ES-I3 (cell line): ENCODE data around the gene C4BPB.

ENCODE experiments used
- H3K36me3 ChIP-seq: 2 replicates; pipeline ENCODE4 v1.6.1; 2013; ENCODE audit warnings: mild to moderate bottlenecking, low read length, control low read depth, moderate library complexity; ENCODE audit not compliant: insufficient read depth
- H3K4me1 ChIP-seq: 2 replicates; pipeline ENCODE4 v1.6.1; 2013; ENCODE audit warnings: mild to moderate bottlenecking, control low read depth, low read length; ENCODE audit not compliant: insufficient read depth
- H3K9ac ChIP-seq: 2 replicates; pipeline ENCODE4 v1.6.1; 2013; ENCODE audit warnings: low read depth, mild to moderate bottlenecking, low read length, moderate library complexity
- H3K9me3 ChIP-seq: 2 replicates; pipeline ENCODE4 v1.6.1; 2013; ENCODE audit warnings: mild to moderate bottlenecking, low read length, moderate library complexity; ENCODE audit not compliant: control insufficient read depth, insufficient read depth

C4BPB gene

DNA sequence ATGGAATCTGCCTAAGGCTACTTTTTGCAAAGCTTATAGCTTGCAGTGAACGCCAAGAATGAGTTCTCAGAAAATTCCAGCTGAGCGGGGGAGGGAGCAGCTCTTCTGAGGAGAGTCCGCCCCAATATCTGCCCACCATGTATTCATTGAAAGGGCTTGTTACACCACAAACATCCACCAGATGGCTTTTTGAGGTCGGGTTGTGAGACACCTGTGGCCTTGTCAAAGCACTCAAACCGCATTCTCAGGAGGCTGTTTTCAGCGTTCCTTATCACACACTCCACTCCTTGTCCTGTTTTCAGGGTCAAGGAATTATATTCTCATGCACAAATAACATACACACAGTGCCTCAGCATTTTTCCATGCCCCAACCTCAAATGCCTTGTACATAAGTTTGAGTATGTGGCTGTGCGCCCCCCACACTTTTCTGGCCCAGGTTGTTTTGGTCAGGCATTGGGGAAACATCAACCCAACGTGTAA lies 3.9 kb upstream of the C4BPB start:
- Histone ChIP-seq H3K4me1 (peaks cover 3% of the 10 kb centered on the region), H3K36me3 (no peaks in the 10 kb centered on the region), H3K9ac (no peak overlapping the region), H3K9me3 (no peaks in the 10 kb centered on the region)

DNA sequence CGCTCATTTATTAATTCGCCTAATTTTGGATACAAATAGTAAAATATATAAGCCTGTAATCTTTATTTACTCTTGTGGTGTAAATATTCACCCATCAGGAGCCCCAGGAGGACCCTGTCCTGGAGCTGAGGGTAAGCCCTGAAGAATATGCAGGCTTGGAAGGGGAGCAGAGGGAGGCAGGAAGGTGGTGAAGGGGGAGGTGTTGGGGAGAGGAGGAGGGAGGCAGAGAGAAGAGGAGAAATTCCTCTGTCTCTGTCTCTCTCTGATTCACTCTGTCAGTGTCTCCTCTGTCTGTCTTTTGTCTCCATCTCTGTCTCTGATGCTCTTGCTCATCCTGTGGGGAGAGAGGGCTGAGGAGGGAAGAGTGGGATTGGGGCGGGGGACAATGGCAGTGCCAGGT lies 2.8 kb upstream of the C4BPB start:
- no peak overlapping the region for H3K9ac ChIP-seq
- H3K4me1 ChIP-seq: peaks cover 3% of the 10 kb centered on the region
- H3K9me3 ChIP-seq: no peaks in the 10 kb centered on the region
- H3K36me3 ChIP-seq: no peaks in the 10 kb centered on the region

DNA sequence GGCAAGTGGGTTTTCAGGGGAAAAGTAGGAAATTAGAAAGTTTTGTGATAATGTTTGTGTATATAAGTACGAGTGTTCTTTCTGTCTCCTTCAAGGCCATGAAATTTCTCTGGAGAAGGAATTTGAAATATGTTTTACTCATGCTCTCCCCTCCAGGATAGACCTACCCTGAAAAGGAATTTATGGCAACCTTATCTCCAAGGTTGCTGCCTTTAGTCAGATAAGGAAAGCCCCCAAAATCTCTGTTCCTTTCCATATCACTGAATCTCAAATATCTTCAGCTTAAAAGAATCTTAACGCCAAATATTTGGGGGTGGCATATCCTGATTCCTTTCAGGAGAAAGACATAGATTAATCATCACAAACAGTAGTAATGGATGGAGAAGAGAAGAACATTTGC lies 499 bp upstream of the C4BPB start:
- Histone ChIP-seq H3K9me3 (no peaks in the 10 kb centered on the region), H3K4me1 (peaks cover 3% of the 10 kb centered on the region), H3K36me3 (no peaks in the 10 kb centered on the region), H3K9ac (no peak overlapping the region)

DNA sequence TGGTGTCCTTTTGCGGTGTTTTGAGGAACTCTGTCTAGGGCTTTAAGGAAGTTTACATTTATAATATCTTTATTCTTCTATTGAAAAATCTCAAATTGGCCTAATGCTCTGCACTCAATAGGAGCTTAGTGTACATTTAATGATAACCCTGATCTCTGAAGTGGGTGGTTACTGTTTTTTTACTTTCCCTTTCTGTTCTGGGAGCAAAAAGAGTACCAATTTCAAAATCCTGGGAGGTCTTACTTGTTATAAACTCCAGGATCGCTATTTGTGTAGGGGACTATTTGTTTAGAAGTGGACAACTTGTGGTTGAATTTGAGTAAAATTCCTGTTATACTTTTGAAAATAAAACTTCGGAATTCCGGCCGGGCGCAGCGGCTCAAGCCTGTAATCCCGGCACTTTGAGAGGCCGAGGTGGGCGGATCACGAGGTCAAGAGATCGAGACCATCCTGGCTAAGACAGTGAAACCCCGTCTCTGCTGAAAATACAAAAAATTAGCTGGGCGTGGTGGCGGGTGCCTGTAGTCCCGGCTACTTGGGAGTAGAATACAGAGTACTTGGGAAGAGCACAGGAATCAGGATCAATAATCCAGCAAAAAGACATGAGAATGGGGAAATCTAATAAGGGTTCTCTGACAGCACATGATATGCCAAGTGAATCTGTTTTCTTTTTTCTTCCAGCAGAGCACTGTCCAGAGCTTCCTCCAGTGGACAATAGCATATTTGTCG lies 1.1 kb downstream of the C4BPB start:
- H3K9ac ChIP-seq: no peak overlapping the region
- H3K4me1 ChIP-seq: no peaks in the 10 kb centered on the region; the same call in none of the 2 replicates
- no peaks in the 10 kb centered on the region for H3K9me3 ChIP-seq
- no peaks in the 10 kb centered on the region for H3K36me3 ChIP-seq

DNA sequence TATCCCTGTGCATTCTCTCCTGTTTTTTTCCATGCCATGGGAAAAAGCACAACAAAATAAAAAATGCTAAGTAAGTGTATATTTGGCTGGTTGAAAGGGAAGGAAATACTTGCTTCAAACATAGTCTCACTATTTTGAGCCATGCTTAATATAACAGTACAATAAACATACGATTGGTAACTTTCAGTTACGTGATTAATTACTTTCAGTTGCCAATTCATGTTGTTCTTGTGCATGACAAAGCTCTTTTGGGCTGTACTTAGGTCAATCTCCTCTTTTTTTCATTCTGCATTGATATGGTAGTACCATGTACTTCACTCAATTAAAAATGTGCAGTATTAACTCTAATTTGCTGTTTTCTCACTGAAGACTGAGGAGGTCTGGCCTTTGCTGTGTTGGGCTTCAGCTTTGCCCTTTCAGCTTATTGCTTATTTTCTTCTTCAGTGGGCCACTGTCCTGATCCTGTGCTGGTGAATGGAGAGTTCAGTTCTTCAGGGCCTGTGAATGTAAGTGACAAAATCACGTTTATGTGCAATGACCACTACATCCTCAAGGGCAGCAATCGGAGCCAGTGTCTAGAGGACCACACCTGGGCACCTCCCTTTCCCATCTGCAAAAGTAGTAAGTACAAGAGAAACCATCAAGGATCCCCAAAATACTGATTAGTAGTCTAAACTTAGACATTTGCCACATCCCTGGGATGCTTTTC lies 2.7 kb downstream of the C4BPB start:
- no peak overlapping the region for H3K9ac ChIP-seq

DNA sequence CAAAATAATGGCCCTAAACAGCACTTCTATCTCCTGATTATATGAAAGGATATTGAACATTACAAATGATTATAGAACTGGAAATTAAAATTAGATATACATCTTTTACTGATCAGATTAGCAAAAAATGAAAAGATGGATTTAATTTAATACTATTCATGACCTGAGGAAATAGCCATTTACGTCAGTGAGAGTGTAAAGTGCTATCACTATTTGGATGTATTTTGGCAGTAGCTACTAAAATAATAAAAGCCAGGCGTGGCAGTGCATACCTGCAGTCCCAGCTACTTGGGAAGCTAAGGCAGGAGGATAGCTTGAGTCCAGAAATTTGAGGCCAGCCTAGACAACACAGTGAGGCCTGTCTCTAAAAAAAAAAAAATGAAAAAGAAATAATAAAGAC lies 5.3 kb downstream of the C4BPB start:
- Histone ChIP-seq H3K4me1 (no peaks in the 10 kb centered on the region), H3K36me3 (no peaks in the 10 kb centered on the region), H3K9ac (no peak overlapping the region), H3K9me3 (peaks cover 8% of the 10 kb centered on the region; the same call in 1 of the 2 replicates)

More for the DNA sequence above, 2.7 kb downstream of the C4BPB start:
- Histone ChIP-seq H3K36me3 (no peaks in the 10 kb centered on the region), H3K4me1 (no peaks in the 10 kb centered on the region), H3K9me3 (no peaks in the 10 kb centered on the region)

DNA sequence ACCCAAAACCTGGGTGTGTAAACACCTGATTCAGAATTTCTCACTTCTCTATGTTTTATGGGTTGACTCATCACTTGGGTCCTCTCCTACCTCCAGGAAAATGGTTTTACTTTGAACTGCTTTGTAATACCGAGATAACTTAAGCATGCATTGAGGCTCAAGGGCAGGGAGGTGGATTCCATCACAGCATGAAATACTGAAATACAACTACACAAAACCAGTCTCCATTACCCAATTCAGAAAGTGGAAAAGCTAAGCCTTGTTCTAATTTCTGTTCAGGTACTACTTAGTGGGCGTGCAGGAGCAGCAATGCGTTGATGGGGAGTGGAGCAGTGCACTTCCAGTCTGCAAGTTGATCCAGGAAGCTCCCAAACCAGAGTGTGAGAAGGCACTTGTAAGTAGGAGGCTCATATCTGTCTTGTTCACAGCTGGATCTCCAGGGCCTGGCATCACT lies 9.2 kb downstream of the C4BPB start:
- H3K4me1 ChIP-seq: no peaks in the 10 kb centered on the region
- no peaks in the 10 kb centered on the region for H3K36me3 ChIP-seq
- H3K9me3 ChIP-seq: peaks cover 8% of the 10 kb centered on the region; the same call in 1 of the 2 replicates
- no peak overlapping the region for H3K9ac ChIP-seq

DNA sequence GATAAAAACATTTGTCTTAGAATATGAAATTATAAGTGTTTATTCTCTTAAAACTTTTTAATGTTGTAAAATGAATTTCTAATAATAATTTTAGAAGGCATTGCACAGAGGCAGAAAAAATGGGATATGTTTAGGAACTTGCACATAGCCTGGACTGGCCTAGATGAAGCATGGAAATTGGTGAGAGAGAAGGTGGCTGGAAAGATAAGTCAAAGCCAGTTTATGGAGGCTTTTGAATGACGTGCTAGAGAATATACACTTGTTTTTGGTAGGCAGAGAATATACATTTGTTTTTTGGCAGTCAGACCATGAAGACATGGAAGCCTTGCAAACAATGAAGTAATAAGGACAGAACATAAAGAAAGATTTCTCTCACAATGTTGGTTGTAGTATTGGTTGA lies 13.1 kb downstream of the C4BPB start:
- Histone ChIP-seq H3K4me1 (no peaks in the 10 kb centered on the region), H3K36me3 (no peaks in the 10 kb centered on the region), H3K9ac (no peak overlapping the region), H3K9me3 (peaks cover 8% of the 10 kb centered on the region)

DNA sequence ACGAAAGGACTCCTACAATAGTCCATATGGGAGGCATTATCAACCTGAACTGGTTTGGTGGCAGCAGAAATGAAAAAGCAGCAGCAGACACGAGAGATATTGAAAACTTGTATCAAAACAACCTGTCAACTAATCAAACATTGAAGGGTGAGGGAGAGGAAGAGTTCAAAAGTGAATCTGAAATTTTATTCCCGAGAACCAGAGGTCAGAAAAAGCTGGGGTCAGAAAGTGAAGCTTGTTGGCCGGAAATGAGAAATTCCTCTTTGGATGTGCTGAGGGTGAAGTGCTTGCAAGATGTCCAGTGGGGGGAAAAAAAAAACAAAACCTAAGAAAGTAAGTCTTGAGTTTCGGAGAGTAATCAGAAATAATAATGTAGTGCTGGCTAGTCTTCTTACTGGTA lies 13.5 kb downstream of the C4BPB start:
- peaks cover 8% of the 10 kb centered on the region for H3K9me3 ChIP-seq
- no peak overlapping the region for H3K9ac ChIP-seq
- no peaks in the 10 kb centered on the region for H3K36me3 ChIP-seq
- no peaks in the 10 kb centered on the region for H3K4me1 ChIP-seq

DNA sequence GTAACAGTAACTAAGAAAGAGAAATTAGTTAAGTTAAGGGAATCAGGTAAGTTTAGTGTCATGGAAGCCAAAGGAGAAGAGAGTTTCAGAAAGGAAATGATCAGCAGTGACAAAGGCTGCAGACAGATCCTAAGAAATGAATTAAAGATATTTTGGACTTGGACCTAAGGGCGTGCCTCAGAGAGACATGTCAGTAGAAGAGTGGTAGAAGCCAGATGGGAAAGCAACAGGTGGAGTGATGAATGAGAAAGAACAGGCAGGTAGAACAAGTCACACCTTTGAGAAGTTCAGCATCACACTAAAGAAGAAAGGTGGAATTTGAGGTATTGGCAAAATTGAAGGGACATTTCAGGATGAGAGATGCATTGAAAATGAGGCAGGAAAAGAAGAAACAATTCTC lies 14.0 kb downstream of the C4BPB start:
- Histone ChIP-seq H3K9me3 (peaks cover 7% of the 10 kb centered on the region), H3K9ac (no peak overlapping the region), H3K4me1 (no peaks in the 10 kb centered on the region)

DNA sequence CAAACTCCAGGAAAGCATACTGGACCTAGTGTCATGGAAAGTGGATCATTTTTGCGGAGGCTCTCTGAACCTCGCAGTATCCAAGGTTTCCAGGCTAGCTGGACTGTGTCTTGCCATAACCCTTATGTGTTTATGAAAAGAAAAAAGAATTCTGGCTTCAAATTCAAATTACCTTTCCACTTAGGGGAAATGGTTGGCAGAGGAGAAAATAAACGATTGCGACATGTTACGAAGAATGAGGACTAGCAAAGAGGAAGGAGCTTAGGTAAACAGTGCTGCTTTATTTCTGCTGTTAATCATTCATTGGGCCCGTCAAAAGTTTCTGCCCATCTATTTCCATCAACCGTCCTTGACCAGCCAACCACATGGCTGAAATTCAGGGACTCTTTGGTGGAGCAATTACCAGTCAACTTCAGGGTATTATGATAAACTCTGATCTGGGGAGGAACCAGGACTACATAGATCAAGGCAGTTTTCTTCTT lies 15.3 kb downstream of the C4BPB start, which contains the start of gene C4BPA:
C4BPA (plus strand) TSS at position 342 of the 482 bp plus-strand sequence. CDS start 8,793 bp downstream, outside the sequence.
- Histone ChIP-seq H3K9me3 (no peaks in the 10 kb centered on the region; the same call in 1 of the 2 replicates), H3K9ac (no peak within 1 kb of the TSS), H3K36me3 (no peaks in the 10 kb centered on the region), H3K4me1 (no peaks in the 10 kb centered on the region)

More for the DNA sequence above, 14.0 kb downstream of the C4BPB start:
- H3K36me3 ChIP-seq: no peaks in the 10 kb centered on the region

DNA sequence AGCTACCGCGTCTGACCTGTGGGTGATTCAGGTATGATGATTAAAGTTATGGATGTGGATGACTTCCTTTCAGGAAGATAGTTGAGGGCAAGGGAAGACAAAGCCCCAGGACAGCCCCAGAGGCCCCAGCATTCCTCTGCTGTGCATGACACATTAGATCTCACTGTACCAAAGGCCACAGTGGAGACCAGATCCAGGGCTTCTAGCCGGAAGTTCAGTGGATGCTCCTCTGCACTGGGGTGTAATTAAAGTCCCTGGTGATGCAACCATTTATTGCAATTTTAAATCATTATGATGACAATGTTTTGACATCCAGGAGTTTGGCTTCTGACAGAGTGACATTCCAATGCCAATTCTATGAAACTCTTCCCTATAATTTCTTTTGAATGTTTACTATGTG lies 20.3 kb downstream of the C4BPB start:
- Histone ChIP-seq H3K4me1 (no peaks in the 10 kb centered on the region), H3K9ac (no peak overlapping the region), H3K9me3 (no peaks in the 10 kb centered on the region; the same call in 1 of the 2 replicates), H3K36me3 (no peaks in the 10 kb centered on the region)

DNA sequence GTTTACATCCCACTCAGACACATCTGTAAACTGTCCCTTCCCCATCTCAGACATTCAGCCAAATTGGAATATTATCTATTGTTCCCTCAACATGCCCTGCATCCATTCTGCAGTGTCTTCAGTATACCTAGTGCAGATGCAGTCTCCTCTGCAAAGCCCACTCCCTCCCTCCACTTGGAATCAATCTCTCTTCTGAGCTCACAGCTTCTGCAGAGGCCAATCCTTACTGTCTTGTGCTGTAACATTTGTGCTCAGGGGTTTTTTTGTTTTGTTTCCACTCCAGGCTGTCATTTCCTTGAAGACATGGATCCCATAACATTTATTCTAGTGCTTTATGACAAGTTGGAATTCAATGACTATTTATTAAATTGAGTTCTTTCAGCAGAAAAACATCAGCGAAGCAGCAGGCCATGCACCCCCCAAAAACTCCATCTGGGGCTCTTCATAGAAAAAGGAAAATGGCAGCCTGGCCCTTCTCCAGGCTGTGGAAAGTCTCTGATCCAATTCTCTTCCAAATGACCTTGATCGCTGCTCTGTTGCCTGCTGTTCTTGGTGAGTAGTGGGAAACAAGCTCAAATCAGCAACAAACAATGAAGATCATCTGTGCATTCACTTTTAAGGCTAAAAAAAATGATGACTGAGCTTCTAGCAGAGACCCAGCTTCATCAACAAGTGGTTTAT lies 24.1 kb downstream of the C4BPB start:
- Histone ChIP-seq H3K9ac (no peak overlapping the region), H3K36me3 (no peaks in the 10 kb centered on the region), H3K4me1 (no peaks in the 10 kb centered on the region)

DNA sequence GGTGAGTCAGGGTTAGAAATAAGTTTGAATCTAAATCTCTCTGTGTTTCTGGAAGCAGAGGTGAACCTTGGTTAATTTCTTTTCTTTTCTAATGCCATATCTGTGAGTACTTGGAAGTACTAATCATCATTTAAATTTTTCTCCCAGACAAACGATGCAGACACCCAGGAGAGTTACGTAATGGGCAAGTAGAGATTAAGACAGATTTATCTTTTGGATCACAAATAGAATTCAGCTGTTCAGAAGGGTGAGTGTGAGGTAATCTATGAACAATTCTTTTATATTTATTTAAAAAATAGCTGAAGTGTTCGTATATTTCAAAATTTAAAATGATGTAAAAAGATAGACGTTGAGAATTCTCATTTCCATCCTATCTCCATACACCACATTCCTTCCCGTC lies 26.6 kb downstream of the C4BPB start:
- Histone ChIP-seq H3K4me1 (no peaks in the 10 kb centered on the region), H3K36me3 (no peaks in the 10 kb centered on the region), H3K9ac (no peak overlapping the region), H3K9me3 (no peaks in the 10 kb centered on the region)

More for the DNA sequence above, 24.1 kb downstream of the C4BPB start:
- H3K9me3 ChIP-seq: no peaks in the 10 kb centered on the region
